Smooth muscle cell (in vitro differentiated cells): ENCODE measurements around the gene DHFR2. TPM values are rescaled to one million over a fixed set of nuclear protein-coding genes. Genes with fewer than 3 reads are reported as not detected.

Experiments used
- DNase-seq: peaks from one replicate; lab custom pipeline; 2025; ENCODE audit not compliant: unreplicated experiment; lab: John Stamatoyannopoulos, UW
- H2AFZ ChIP-seq: fragments of 200-600 bp; sonication (generic); 2 replicates; pipeline ENCODE4 v1.6.0; 2016; ENCODE audit warnings: antibody characterized with exemption, low read depth, mild to moderate bottlenecking
- H3F3A ChIP-seq: fragments of 200-600 bp; sonication (generic); 2 replicates; pipeline ENCODE4 v1.6.0; 2017; ENCODE audit warnings: antibody characterized with exemption, low read depth
- H3K27ac ChIP-seq: fragments of 200-600 bp; sonication (generic); 2 replicates; pipeline ENCODE4 v1.5.1; 2016; ENCODE audit warnings: low read depth, mild to moderate bottlenecking
- H3K27me3 ChIP-seq: fragments of 200-600 bp; sonication (generic); 2 replicates; pipeline ENCODE4 v1.6.1; 2016; ENCODE audit warnings: low read depth, mild to moderate bottlenecking
- H3K36me3 ChIP-seq: fragments of 200-600 bp; sonication (generic); 2 replicates; pipeline ENCODE4 v1.5.1; 2016; ENCODE audit warnings: low read depth
- H3K4me1 ChIP-seq: fragments of 200-600 bp; sonication (generic); 2 replicates; pipeline ENCODE4 v1.5.1; 2016; ENCODE audit warnings: low read depth
- H3K4me2 ChIP-seq: fragments of 200-600 bp; sonication (generic); 2 replicates; pipeline ENCODE4 v1.6.0; 2016; ENCODE audit warnings: mild to moderate bottlenecking
- H3K4me3 ChIP-seq: fragments of 200-600 bp; sonication (generic); 2 replicates; pipeline ENCODE4 v1.5.1; 2016; ENCODE audit warnings: mild to moderate bottlenecking
- H3K79me2 ChIP-seq: fragments of 200-600 bp; sonication (generic); 2 replicates; pipeline ENCODE4 v1.6.0; 2016; ENCODE audit warnings: low read depth, mild to moderate bottlenecking
- H3K9ac ChIP-seq: fragments of 200-600 bp; sonication (generic); 2 replicates; pipeline ENCODE4 v1.6.0; 2016; ENCODE audit warnings: low read depth
- H3K9me3 ChIP-seq: fragments of 200-600 bp; sonication (generic); replicated peaks from 2 replicates; pipeline ENCODE4 v1.5.1; 2016; ENCODE audit warnings: low read depth
- H4K20me1 ChIP-seq: fragments of 200-600 bp; sonication (generic); 2 replicates; pipeline ENCODE4 v1.6.0; 2016; ENCODE audit warnings: low read depth
- CTCF ChIP-seq: fragments of 200-600 bp; sonication (generic); IDR thresholded peaks from 2 replicates; pipeline ENCODE4 v1.5.1; 2017; ENCODE audit warnings: borderline replicate concordance, mild to moderate bottlenecking, antibody characterized with exemption; ENCODE audit not compliant: insufficient read depth, poor library complexity, severe bottlenecking
- WGBS: methylation state at CpG from one replicate; pipeline ENCODE4 v1.1.7; 2016; ENCODE audit warnings: low lambda C conversion rate; 5-methylcytosine and 5-hydroxymethylcytosine counted together
- polyA plus RNA-seq: library from polyadenylated mRNA; unstranded; fragments of >200 nt; fragmentation: Nextera tagmentation; extraction: Ambion mirVana; gene quantifications from 2 replicates; pipeline ENCODE4 v1.2.1, GENCODE V29; 2016
- total RNA-seq: library from RNA; depleted of rRNA; stranded (reverse); fragments of >200 nt; gene quantifications from 2 replicates; pipeline ENCODE4 v1.2.3, GENCODE V29; 2014

The DHFR2 gene
- total and polyA plus RNA-seq, 2 experiments from 2014 or later, result 3.0 to 14.5 TPM

GRCh38 chr3:94026623-94027022 is 36.1 kb downstream of the DHFR2 start:
- Histone ChIP-seq H3K27me3 (no peaks in the 10 kb centered on the region), H3F3A (no peaks in the 10 kb centered on the region), H3K4me2 (no peak overlapping the region), H3K4me3 (no peak overlapping the region), H3K9ac (no peak overlapping the region), H3K4me1 (no peaks in the 10 kb centered on the region), H3K79me2 (peaks cover 4% of the 10 kb centered on the region), H3K9me3 (no peaks in the 10 kb centered on the region), H2AFZ (no peak overlapping the region), H4K20me1 (no peaks in the 10 kb centered on the region), H3K27ac (no peak overlapping the region), H3K36me3 (no peaks in the 10 kb centered on the region)
- TF ChIP-seq CTCF, result no peak
- DNase-seq, result no peak
- WGBS, result 96% methylated on average over 2 of the region's 2 CpGs

GRCh38 chr3:94024385-94024784 is 38.3 kb downstream of the DHFR2 start:
- Histone ChIP-seq H3K27ac (no peak overlapping the region), H3K4me3 (no peak overlapping the region), H3K9ac (no peak overlapping the region), H3K4me2 (no peak overlapping the region), H3F3A (no peaks in the 10 kb centered on the region), H3K79me2 (peaks cover 4% of the 10 kb centered on the region), H2AFZ (no peak overlapping the region), H3K4me1 (no peaks in the 10 kb centered on the region), H4K20me1 (no peaks in the 10 kb centered on the region), H3K27me3 (no peaks in the 10 kb centered on the region), H3K36me3 (no peaks in the 10 kb centered on the region), H3K9me3 (no peaks in the 10 kb centered on the region)
- DNase-seq, result no peak
- no peak for TF ChIP-seq CTCF
- 98% methylated on average over 3 of the region's 3 CpGs for WGBS

- H3K9ac ChIP-seq, result no peak overlapping the region
- no peaks in the 10 kb centered on the region for H3F3A ChIP-seq
- H3K79me2 ChIP-seq, result no peaks in the 10 kb centered on the region
- H3K4me3 ChIP-seq, result no peak overlapping the region
- H3K36me3 ChIP-seq, result no peaks in the 10 kb centered on the region
- no peak for DNase-seq
- H3K27me3 ChIP-seq, result no peaks in the 10 kb centered on the region
- no peaks in the 10 kb centered on the region for H4K20me1 ChIP-seq
- no peak for TF ChIP-seq CTCF
- H2AFZ ChIP-seq, result no peak overlapping the region
- 94% methylated on average over 3 of the region's 3 CpGs for WGBS
- no peaks in the 10 kb centered on the region for H3K4me1 ChIP-seq
- no peak overlapping the region for H3K4me2 ChIP-seq
- H3K9me3 ChIP-seq, result no peaks in the 10 kb centered on the region
- H3K27ac ChIP-seq, result no peak overlapping the region
Observed at GRCh38 chr3:94020293-94020692, 42.4 kb downstream of the DHFR2 start.

- no peak for TF ChIP-seq CTCF
- no peaks in the 10 kb centered on the region for H3K9me3 ChIP-seq
Observed at GRCh38 chr3:94019659-94020058, 43.1 kb downstream of the DHFR2 start.

More at GRCh38 chr3:94019659-94020058, 43.1 kb downstream of the DHFR2 start:
- no peak overlapping the region for H2AFZ ChIP-seq
- no peak overlapping the region for H3K27ac ChIP-seq
- no peaks in the 10 kb centered on the region for H3K27me3 ChIP-seq
- no peak overlapping the region for H3K9ac ChIP-seq
- DNase-seq, result no peak
- no peaks in the 10 kb centered on the region for H3K79me2 ChIP-seq
- no peak overlapping the region for H3K4me2 ChIP-seq
- no peak overlapping the region for H3K4me3 ChIP-seq
- H3K36me3 ChIP-seq, result no peaks in the 10 kb centered on the region
- H4K20me1 ChIP-seq, result no peaks in the 10 kb centered on the region
- no peaks in the 10 kb centered on the region for H3K4me1 ChIP-seq
- no peaks in the 10 kb centered on the region for H3F3A ChIP-seq
- 91% methylated on average over 2 of the region's 2 CpGs for WGBS
